ENCODE data around the gene SAMD11.

The SAMD11 gene

GRCh38 chr1:917466-918091, 6.1 kb upstream of the SAMD11 start:
- DNase-seq: no peak

- no peak for DNase-seq
These were observed 5.4 kb upstream of the SAMD11 start for GRCh38 chr1:918353-918752.

DNA sequence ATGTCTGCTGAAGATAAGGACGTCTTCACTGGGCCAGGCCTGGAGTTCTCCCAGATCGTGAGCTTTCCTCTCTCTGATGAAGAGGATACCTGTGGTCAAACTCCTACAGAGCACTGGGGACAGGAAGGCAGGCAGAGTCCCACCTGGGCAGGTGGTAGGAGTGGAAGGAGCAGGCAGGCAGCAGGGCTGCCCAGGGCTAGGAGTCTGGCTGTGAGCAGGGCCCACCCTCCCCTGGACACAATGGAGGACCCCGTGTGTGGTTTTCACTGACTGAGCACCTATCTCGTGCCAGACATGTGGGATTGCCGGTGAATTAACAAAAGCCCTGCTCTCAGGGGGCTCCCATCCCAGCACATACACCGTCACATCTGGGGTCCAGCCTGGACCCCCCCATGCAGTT, 4.9 kb upstream of the SAMD11 start:
- no peak for DNase-seq

GRCh38 chr1:919271-919872, 4.4 kb upstream of the SAMD11 start:
- DNase-seq: no peak

DNA sequence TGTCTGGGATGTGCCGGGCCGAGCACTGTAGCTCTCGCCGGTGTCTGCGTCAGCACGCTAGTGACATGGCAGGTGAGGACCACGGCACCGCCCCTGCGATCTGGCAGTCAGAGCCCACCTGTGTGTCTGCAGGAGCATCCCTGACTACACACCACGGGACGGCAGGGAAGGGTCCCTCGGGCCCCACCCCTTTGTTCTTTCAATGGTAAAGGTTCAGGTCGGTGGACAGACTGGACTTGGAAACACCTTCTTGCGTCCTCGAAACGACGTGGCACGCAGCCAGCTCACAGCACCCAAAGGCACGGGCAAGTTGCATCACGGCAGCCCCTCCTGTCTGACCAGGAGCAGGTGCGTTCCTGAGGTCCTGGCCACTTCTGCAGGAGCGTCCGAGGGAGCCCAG, 3.7 kb upstream of the SAMD11 start:
- no peak for DNase-seq

DNA sequence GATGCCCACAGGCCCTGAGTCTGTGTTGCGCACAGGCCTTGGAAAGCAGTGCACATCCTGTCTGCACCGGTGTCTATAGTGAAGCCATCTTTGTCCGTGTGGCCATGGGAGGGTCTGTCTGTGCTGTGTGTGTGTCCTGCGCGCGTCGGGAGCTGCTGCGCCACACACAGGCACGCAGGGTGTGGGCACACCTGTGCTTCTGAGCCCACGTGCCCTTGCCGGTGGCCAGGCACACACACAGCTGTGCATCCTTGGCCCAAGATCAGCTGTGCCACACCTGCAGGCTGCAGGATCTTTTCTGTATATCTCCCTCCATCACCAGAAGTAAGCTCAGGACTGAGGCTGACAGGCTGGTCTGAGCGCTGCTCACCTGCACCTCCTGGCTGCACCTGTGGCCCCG, 3.2 kb upstream of the SAMD11 start:
- no peak for DNase-seq

DNA sequence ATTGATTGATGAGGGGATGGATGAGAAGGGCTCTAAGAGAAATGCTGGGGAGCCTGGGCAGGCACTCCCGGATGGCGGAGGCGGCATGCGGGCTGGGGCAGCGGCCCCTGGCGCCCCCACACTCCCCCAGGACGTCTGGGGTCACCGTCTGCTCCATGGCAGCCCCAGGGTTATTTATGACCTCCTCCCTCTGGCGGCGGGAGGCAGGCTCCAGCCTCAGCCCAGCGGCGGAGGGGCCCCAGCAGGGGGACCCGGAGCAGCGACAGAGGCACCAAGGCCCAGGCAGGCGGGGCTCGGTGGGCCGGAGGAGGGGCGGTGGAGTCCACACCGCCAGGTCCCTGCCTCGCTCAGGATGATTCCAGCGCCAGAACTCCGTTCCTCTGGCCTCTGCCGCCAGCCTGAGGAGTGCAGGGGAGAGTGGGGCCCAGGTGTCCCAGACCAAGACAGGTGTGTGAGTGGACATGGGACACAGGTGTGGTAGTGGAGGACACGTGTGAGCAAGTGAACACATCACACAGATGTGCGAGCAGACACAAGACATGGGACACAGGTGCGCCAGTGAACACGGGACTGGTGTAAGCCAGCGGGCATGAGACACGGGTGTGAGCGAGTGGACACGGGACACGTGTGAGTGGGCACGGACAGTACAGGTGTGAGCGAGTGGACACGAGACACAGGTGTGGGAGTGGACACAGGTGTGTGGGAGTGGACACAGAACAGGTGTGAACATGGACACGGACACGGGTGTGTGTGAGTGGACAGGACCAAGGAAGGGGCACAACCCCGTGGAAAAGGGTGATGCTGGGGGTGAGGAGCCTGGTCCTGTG, 2.5 kb upstream of the SAMD11 start:
- DNase-seq: peak; percentile 30

DNA sequence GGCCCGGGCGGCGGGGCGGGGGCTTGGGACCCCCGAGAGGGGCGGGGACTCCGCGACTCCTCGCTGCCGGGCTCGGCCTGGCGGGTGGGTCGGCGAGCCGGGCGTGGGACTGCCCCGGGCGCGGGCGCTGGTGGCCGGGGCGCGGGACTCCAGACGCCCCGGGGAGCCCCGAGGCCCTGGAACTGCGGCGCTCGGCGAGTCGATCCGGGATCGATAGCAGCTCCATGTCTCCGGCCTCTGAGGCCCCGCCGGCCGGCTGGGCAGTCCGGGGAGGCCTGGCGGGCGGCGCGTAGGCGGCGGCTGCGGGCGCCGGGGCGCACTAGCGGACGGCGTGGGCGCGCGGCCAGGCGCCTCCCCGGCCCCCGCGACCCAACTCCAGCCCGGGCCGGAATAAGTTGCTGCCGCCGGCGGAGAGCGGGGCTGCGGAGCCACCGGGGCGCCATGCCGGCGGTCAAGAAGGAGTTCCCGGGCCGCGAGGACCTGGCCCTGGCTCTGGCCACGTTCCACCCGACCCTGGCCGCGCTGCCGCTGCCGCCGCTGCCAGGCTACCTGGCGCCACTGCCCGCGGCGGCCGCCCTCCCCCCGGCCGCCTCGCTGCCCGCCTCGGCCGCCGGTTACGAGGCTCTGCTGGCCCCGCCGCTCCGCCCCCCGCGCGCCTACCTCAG, 400 bp downstream of the SAMD11 start:
- no peak for DNase-seq

DNA sequence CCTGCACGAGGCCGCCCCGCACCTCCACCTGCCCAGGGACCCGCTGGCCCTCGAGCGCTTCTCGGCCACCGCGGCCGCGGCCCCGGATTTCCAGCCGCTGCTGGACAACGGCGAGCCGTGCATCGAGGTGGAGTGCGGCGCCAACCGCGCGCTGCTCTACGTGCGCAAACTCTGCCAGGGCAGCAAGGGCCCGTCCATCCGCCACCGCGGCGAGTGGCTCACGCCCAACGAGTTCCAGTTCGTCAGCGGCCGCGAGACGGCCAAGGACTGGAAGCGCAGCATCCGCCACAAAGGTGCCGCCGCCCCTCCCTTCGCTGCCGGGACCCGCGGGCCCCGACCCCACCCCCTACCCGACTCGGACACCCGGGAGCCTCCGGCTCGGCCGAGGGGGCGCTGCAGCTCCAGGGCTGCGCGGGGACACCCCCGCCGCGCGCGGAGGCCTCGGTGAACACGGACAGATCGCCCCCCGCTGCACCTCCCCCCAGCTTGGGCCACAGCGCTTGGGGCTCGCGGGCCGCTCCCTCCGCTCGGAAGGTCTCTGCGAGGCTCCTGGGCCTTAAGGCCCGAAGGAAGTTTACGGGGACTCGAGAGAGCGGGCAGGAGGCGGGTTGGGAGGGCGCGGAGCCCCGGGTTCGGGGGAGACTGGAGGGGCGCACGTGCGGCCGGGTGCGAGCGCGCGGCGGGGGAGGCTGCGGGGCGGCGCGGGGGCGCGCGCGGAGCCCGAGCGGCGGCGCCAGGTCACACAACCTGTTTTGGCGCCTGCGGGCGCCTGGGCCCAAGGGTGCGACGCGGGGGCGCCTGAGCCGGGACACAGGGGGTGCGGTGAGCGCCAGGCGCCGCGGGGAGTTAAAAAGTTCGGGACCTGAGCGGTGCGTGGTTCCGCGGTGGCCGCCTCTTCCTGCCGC, 1.2 kb downstream of the SAMD11 start:
- DNase-seq: no peak

- no peak for DNase-seq
These were observed 2.1 kb downstream of the SAMD11 start for GRCh38 chr1:925561-926421.

- DNase-seq: no peak
These were observed 3.5 kb downstream of the SAMD11 start for GRCh38 chr1:927234-927633.

GRCh38 chr1:927748-928147, 4.0 kb downstream of the SAMD11 start:
- DNase-seq: no peak

- DNase-seq: no peak
These were observed 5.3 kb downstream of the SAMD11 start for GRCh38 chr1:928825-929661.

DNA sequence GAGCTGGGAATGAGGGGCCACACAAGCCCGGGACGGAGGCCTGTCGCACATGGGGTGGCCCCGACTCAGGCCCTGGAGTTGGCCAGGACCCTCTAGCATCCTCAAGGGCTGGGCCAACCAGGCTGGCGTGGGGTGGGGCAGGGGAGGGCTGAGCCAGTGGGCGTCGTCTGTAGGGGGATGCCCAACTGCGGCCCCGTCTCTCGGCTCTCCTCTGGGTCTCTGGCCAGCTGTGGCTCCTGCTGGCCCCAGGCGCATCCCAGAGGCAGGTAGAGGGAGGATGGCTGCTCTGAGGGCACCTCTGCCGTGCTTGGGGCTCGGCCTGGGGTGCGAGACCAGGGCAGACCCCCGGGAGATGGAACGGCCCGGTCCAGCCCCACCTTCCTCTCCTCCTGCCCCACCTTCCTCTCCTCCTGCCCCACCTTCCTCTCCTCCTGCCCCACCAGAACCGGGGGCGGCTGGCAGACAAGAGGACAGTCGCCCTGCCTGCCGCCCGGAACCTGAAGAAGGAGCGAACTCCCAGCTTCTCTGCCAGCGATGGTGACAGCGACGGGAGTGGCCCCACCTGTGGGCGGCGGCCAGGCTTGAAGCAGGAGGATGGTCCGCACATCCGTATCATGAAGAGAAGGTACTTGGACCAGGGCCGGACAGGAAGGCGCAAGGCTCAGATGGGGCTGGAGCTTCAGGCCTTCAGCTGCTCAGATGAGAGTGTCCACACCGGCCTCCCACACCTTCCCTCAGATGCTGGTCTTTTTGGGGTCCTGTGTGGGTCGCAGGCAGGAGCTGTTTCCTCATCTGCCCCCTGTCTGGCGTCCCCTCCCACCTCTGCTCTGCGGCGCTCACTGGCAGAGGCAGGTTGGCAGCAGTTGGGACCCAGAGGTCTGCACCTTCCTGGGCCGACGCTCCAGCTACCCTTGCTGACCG, 6.2 kb downstream of the SAMD11 start:
- no peak for DNase-seq

- DNase-seq: no peak
These were observed 7.0 kb downstream of the SAMD11 start for GRCh38 chr1:930633-931138.

DNA sequence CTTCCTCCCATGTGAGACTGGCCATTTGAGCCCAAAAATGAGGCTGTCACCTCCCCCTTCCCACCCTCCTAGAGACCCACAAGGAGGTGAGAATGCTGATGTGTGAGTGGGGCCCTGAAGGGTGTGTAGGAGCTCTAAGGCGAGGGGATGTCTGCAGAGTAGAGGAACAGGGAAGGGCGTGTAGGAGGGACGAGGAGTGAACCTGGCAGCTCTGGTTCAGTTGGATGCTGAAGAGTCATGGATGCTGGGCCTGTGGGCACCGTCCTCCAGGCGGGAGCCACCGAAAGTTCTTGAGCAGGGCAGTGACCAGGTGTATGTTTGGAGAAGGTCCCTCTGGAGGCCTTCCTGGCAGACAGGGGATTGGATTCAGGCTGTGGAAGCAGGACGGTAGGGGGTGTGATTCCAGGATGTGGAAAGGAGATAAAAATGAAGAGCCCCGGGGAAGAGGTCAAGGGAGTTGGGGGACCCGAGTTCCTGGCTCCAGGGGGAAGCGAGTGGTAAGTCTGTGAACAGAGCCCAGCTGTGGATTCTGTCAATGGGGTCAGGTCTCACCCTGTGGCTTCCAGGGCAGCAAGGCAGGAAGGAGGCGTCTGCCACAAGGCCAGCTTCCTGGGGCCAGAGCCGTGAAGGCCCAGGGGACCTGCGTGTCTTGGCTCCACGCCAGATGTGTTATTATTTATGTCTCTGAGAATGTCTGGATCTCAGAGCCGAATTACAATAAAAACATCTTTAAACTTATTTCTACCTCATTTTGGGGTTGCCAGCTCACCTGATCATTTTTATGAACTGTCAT, 7.9 kb downstream of the SAMD11 start:
- no peak for DNase-seq

DNA sequence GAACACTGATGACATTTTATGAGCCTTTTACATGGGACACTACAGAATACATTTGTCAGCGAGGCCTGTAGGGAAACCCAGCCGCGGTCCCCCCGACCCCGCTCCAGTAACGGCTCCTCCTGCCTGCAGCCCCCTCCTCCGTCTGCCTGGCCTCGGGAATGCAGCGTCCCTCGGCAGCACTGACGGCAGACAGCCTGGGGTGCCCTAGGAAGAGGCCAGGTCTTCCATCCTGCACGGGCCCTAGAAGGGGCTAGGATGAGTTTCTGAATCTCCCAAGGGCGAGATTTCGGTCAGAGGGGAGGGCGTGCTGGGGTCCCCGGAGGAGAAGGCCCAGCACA, 8.4 kb downstream of the SAMD11 start:
- no peak for DNase-seq

- no peak for DNase-seq
These were observed 9.3 kb downstream of the SAMD11 start for GRCh38 chr1:932776-933602.

Measured in T1000 (cell line).